Osteocyte (in vitro differentiated cells): ENCODE measurements around the gene PXK. TPM values are rescaled to one million over a fixed set of nuclear protein-coding genes. Genes with fewer than 3 reads are reported as not detected.

Experiments used
- DNase-seq: peaks from one replicate; pipeline ENCODE4 v3.0.0; 2021; ENCODE audit warnings: mixed read lengths; ENCODE audit not compliant: unreplicated experiment; ENCODE audit errors: extremely low spot score
- H3K27ac Mint-ChIP-seq: one replicate; pipeline ENCODE4 v1.8.0; 2021; ENCODE audit warnings: mild to moderate bottlenecking, mixed read lengths; ENCODE audit not compliant: unreplicated experiment
- H3K27me3 Mint-ChIP-seq: one replicate; pipeline ENCODE4 v1.8.0; 2021; ENCODE audit warnings: mixed read lengths; ENCODE audit not compliant: unreplicated experiment
- H3K36me3 Mint-ChIP-seq: one replicate; pipeline ENCODE4 v1.8.0; 2021; ENCODE audit warnings: mixed read lengths; ENCODE audit not compliant: unreplicated experiment
- H3K4me1 Mint-ChIP-seq: one replicate; pipeline ENCODE4 v1.8.0; 2021; ENCODE audit warnings: mixed read lengths; ENCODE audit not compliant: unreplicated experiment
- H3K4me3 Mint-ChIP-seq: one replicate; pipeline ENCODE4 v1.8.0; 2021; ENCODE audit warnings: mild to moderate bottlenecking, moderate library complexity, mixed read lengths; ENCODE audit not compliant: unreplicated experiment
- H3K9me3 Mint-ChIP-seq: one replicate; pipeline ENCODE4 v1.8.0; 2021; ENCODE audit warnings: mixed read lengths; ENCODE audit not compliant: unreplicated experiment
- total RNA-seq: library from RNA; stranded (reverse); gene quantifications from 2 replicates; pipeline ENCODE4 v1.2.1, GENCODE V29; 2021
- TF ChIP-seq, protein P1 (sequence below): fragments of 200-600 bp; sonication (generic); IDR thresholded peaks from 2 replicates; pipeline ENCODE4 v1.5.0; 2021; ENCODE audit warnings: antibody characterized with exemption, mild to moderate bottlenecking, moderate library complexity

PXK gene
- total RNA-seq, 1 donor from 2014 or later = 39.1 TPM

DNA sequence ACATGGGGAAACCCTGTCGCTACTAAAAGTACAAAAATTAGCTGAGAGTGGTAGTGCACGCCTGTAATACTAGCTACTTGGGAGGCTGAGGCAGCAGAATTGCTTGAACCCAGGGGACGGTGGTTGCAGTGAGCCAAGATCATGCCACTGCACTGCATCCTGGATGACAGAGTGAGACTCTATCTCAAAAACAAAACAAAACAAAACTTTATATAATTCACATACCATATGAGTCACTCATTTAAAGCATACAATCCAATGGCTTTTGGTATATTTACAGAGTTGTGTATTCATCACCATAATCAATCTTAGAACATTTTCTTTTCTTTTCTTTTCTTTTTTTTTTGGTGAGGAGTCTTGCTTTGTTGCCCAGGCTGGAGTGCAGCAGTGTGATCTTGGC, 8.7 kb downstream of the PXK start:
- no peaks in the 10 kb centered on the region for H3K9me3 Mint-ChIP-seq
- peaks cover 15% of the 10 kb centered on the region for H3K36me3 Mint-ChIP-seq
- no peaks in the 10 kb centered on the region for H3K27me3 Mint-ChIP-seq
- peaks cover 16% of the 10 kb centered on the region for H3K4me1 Mint-ChIP-seq
- no peak overlapping the region for H3K4me3 Mint-ChIP-seq
- TF ChIP-seq, protein P1, sequence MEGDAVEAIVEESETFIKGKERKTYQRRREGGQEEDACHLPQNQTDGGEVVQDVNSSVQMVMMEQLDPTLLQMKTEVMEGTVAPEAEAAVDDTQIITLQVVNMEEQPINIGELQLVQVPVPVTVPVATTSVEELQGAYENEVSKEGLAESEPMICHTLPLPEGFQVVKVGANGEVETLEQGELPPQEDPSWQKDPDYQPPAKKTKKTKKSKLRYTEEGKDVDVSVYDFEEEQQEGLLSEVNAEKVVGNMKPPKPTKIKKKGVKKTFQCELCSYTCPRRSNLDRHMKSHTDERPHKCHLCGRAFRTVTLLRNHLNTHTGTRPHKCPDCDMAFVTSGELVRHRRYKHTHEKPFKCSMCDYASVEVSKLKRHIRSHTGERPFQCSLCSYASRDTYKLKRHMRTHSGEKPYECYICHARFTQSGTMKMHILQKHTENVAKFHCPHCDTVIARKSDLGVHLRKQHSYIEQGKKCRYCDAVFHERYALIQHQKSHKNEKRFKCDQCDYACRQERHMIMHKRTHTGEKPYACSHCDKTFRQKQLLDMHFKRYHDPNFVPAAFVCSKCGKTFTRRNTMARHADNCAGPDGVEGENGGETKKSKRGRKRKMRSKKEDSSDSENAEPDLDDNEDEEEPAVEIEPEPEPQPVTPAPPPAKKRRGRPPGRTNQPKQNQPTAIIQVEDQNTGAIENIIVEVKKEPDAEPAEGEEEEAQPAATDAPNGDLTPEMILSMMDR = no peak
- DNase-seq = no peak
- no peak overlapping the region for H3K27ac Mint-ChIP-seq

DNA sequence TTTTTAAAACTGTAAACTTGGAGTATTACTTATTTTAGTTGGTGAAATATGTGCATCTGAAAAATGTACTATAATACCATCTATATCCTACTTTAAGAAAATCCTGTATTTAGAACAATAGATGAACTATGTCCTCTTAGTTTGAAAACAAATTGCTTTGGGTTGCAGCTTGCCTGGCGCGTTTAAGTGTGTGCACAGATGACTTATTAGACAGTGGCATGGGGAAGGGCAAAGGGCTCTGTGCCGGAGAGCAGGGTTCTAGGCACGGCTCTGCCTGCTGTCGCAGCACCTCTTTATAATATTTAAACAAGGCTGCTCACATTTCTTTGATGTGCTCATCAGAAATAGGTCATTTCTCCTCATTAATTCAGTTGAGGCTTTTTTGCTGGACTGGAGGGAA, 10.0 kb downstream of the PXK start:
- H3K27ac Mint-ChIP-seq = no peak overlapping the region
- TF ChIP-seq, protein P1 = no peak

DNA sequence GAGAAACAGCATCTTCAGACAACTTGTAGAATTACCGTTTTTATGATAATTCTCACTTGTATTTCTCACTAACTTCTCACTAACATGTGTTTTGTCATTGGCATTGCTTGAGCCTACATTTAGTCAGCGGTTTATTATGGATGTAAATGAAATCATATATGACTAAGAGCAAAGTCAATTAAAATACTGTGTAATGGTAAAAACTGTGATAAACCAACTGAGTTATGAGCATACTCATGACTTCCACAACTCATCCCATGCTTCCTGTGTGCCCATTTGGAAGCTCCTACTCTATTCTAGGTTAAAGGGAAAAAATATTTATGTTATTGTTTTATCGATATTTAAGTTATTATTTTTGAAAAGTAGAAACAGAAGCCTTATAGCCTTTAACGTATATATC, 12.8 kb downstream of the PXK start:
- Mint-ChIP-seq H3K4me3 (no peak overlapping the region), H3K27ac (no peak overlapping the region), H3K27me3 (no peaks in the 10 kb centered on the region), H3K36me3 (peaks cover 7% of the 10 kb centered on the region), H3K9me3 (no peaks in the 10 kb centered on the region), H3K4me1 (peaks cover 11% of the 10 kb centered on the region)
- DNase-seq = no peak
- TF ChIP-seq, protein P1 = no peak

More for the DNA sequence above, 10.0 kb downstream of the PXK start:
- H3K9me3 Mint-ChIP-seq = no peaks in the 10 kb centered on the region
- H3K4me1 Mint-ChIP-seq = peaks cover 9% of the 10 kb centered on the region
- no peak overlapping the region for H3K4me3 Mint-ChIP-seq
- H3K27me3 Mint-ChIP-seq = no peaks in the 10 kb centered on the region
- peaks cover 14% of the 10 kb centered on the region for H3K36me3 Mint-ChIP-seq
- no peak for DNase-seq

DNA sequence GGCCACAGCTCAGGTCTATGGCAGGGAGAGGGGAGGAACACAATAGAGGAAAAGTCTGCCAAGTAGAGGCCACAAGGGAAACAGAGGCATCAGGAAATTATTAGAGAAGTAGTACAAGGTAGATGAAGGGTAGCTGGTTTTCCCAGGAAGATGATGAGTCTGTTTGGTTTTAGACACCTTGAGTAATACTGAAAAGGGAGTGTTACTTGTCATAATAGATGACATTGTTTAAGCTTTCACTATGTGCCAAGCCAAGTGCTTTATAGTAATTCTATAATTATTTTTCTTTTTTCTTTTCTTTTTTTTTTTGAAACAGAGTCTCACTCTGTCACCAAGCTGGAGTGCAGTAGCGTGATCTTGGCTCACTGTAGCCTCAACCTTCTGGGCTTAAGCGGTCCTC, 13.7 kb downstream of the PXK start:
- Mint-ChIP-seq H3K27me3 (no peaks in the 10 kb centered on the region), H3K4me3 (no peak overlapping the region), H3K27ac (no peak overlapping the region), H3K9me3 (no peaks in the 10 kb centered on the region), H3K36me3 (peaks cover 3% of the 10 kb centered on the region), H3K4me1 (peaks cover 10% of the 10 kb centered on the region)
- DNase-seq = no peak
- TF ChIP-seq, protein P1 = no peak

DNA sequence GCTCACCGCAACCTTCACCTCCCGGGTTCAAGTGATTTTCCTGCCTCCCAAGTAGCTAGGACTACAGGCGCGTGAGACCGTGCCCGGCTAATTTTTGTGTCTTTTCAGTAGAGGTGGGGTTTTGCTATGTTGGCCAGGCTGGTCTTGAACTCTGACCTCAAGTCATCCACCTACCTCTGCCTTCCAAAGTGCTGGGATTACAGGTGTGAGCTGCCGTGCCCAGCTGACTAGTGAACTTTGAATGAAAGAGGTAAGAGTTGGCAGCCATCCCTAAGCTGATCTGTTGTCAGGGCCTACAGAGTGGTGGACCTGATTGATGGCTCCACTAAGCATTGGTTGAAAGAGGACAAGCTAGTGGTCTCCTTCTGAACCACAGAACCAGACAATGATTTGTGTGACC, 15.3 kb downstream of the PXK start:
- Mint-ChIP-seq H3K27ac (no peak overlapping the region), H3K9me3 (no peaks in the 10 kb centered on the region), H3K4me1 (peaks cover 13% of the 10 kb centered on the region), H3K27me3 (no peaks in the 10 kb centered on the region), H3K36me3 (peaks cover 3% of the 10 kb centered on the region), H3K4me3 (no peak overlapping the region)
- DNase-seq = no peak
- TF ChIP-seq, protein P1 = no peak
